NOMO-1 (cell line): Measurements from ENCODE around the gene MYO9A.
A peak's percentile ranks its signal among the peaks of the same experiment; 100 is the strongest.

Experiments used
- DNase-seq, 2 experiments: peaks; one replicate each; lab custom pipeline; 2025; ENCODE audit not compliant: unreplicated experiment in 2 of 2; lab: John Stamatoyannopoulos, UW

The MYO9A gene

GRCh38 chr15:71791975-71792374 is 326.0 kb downstream of the MYO9A start:
- DNase-seq = no peak

DNA sequence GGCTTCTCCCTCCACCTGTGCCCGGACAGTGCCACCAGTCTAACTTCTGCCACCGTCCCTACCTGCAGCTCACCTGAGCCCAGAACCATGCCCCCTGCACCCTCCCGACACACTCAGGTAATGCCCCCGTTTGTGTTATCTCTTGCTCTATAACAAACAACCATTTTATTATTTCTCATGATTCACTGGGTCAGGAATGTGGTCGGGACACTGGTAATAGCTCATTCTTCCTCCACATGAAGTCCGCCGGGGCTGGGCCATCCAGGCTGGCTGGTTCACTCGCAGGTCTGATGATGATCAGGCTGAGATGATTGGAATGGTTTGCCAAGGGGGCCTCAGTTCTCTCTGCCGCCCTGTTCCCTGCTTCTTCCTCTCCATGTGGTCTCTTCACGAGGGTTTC is 327.9 kb downstream of the MYO9A start:
- DNase-seq = no peak

- no peak for DNase-seq
Observed at GRCh38 chr15:71789616-71790015, 328.3 kb downstream of the MYO9A start.

DNA sequence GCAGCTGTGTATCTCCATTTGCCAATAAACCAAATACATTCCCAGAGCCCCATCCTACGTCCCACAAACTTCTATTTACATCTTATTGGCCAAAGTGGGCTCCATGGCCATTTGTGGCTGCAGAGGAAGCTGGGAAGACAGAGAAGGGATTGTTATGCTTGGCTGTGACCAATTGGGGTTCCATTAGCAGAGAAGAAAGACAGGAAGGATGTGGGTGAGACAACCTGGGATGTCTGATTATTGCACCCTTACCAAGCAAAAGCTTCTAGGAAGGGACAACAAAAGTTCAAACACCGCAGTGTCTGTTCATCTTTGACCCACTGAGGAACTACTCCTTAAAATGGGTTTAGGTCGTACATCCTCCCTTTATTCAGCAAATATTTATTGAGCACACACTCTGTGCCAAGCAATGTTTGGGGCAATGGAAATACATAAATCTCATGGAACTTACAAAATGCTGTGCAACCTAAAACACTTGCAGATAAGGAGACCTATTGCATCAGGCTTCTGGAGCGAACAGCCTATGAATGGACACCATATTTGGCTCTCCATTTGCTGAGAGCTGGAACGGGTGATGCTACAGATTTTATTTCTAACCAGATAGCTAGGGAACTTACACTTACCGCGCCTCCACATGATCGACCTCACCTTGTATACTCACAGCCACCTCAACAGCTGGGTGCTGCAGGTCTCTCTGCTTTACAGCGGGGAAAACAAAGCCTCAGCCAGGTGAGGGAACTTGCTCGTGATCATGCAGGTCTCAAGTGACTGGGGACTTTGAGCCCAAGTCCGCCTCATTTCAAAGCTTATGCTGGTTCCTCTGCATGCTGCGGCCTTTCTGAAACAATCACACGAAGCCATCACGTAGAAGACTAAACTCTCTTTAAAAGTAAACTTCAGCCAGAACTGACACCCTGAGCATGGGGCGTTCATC is 329.0 kb downstream of the MYO9A start:
- DNase-seq = no peak

- no peak for DNase-seq
Observed at GRCh38 chr15:71786673-71787072, 331.3 kb downstream of the MYO9A start.

DNA sequence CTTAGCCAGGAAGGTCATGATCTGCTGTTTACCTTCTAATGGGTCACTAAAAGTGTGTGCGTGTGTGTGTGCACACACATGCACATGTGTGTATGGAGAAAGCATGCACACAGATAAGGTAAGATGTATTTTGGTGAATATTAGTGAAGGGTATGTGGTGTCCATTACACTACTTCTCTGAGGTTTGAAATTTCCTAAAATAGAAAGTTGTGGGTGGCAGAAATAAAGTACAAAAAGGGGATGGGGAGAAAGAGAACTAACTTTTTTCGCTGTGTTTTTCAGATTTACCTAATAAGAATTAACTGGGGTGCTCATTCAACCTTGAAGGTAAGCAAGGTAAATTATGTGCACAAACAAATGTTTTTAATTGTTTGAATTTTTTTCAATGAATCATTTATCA is 332.0 kb downstream of the MYO9A start:
- DNase-seq = no peak

- DNase-seq = no peak
Observed at GRCh38 chr15:71784719-71785118, 333.2 kb downstream of the MYO9A start.

- no peak for DNase-seq
Observed at GRCh38 chr15:71782422-71783165, 335.4 kb downstream of the MYO9A start.

DNA sequence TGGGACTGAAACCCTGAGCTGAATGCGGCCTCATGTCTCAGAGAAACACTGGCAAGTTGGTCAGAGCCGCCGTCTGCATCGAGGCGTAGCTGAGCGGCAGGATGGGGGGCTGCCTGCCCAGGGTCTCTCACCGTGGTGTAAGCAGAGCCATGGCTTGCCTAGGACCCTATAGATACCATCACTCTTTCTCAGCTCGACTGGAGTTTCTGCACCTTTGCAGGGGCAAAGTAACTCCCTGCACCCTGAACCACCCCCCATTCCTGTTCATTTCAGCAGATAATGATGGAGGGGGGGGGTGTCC is 336.0 kb downstream of the MYO9A start:
- DNase-seq = no peak

DNA sequence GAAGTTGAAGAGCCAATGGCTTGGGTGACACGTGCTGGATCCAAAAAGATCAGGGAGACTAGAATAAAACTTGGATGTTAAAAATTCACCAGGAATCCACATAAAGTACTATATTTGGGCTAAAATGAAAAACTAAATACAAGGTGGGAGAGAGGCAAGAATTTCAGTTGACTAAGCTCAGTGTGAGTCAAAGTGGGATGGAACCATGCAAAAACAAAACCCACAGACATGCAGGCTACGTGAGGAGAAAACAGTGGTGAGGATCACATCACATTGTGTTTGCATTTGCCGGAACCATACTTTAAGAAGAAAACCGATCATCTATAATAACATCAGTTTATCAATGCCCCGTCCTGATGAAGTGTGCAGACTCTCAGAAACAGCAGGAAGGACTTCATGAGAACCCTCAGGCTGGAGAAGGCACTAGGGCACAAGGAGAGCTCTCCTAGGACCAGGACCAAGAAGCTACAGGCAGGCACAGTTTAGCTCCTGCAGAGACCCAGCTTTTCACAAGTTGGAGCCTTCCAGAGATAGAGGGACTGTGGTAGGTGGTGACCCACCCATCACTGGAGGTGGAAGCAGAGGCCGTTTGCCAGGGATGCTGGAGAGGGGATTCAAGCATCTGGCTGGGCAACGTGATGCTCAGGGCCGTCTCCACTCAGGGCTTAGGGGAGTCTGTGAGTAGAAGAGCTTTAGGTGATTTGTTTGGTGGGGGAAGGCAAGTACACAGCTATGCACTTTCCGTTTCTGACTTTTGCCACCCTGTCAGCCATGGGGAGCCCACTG is 336.6 kb downstream of the MYO9A start:
- no peak for DNase-seq

DNA sequence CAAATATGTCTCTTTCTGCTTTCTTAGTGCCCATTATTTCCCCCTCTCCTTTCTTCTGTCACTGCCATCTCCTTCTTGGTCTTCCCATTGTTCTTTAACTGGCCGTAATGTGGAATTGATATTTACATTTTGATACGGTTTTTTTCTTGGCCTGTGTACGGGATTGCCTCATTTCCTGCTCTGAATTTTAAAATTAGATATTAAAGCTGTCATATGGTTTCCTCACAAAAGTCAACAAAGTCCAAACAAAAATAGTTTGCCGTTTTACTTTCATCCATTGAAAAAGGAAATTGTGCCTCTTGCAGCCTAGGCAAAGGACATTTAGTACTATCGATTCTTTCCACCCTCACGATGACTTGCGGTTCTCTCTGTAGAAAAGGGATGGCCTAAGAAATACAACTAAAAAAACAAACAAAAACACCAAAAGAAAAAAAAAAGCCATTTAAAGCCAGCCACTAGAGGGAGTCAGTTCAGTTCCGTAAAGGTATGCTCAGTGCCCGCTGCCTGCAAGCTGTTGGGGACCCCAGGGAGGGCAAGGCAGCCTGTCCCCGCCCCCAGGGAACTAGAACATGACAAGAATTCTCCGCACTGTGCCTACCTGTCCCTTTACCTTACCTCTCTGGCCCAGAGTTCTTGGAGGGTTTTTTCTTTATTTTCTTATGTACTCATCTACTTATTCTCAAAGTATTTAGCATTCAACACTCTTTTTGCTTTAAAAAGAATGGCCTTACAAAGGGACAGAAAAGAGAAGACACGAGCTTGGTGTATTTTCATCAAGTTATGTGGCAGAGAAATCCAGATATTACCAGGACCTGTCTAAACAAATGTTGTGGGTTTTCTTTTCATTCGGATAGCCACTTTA is 337.6 kb downstream of the MYO9A start:
- peak; percentile 39 to 54 for DNase-seq

- DNase-seq = no peak
Observed at GRCh38 chr15:71779073-71779797, 338.7 kb downstream of the MYO9A start.

DNA sequence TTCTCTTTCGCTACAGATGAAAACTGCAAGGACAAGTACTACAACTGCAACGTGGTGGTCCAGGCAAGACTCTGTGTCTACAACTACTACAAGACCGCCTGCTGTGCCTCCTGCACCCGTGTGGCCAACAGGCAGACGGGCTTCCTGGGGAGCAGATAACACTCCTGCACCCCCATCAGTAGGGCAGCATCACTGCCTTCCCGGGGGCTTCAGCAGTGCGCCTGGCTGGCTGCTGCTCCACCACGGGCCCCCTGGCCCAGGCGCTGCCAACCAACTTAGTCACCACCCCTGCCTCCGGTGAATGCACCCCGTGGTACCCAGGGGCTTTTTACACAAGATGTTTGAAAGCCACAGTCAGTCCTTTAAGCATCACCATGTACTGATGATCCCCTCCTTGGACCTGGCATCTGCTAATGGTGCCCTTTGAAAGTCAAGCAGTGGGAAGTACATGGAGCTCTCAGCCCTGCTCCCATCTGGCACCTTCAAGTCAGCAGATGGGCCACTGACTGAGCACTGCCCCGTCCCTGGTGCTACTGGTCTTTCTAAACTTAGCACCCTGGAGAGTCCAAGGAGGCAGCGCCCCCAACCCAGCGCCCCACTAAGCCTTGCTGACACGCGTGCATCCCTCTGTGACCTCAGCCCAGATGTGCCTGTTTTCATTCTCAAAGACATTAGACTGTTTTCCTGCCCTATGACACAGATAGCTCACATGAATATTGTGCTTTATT is 340.6 kb downstream of the MYO9A start:
- DNase-seq = no peak

- no peak for DNase-seq
Observed at GRCh38 chr15:71776304-71776703, 341.6 kb downstream of the MYO9A start.

- no peak for DNase-seq
Observed at GRCh38 chr15:71775856-71776255, 342.1 kb downstream of the MYO9A start.

GRCh38 chr15:71773206-71773859 is 344.6 kb downstream of the MYO9A start:
- DNase-seq = no peak
